Hypothalamus (tissue), 51 donors: Measurements from ENCODE around the gene ATF7.
"Not testable (repeated sequence)": the region's sequence is repeated elsewhere in the genome, so short reads cannot be mapped to it uniquely, and the experiment has no call there.

Experiments
- DNase-seq, 51 donors: peaks; one replicate each; lab custom pipeline; 2025; lab: John Stamatoyannopoulos, UW

ATF7 gene

DNA sequence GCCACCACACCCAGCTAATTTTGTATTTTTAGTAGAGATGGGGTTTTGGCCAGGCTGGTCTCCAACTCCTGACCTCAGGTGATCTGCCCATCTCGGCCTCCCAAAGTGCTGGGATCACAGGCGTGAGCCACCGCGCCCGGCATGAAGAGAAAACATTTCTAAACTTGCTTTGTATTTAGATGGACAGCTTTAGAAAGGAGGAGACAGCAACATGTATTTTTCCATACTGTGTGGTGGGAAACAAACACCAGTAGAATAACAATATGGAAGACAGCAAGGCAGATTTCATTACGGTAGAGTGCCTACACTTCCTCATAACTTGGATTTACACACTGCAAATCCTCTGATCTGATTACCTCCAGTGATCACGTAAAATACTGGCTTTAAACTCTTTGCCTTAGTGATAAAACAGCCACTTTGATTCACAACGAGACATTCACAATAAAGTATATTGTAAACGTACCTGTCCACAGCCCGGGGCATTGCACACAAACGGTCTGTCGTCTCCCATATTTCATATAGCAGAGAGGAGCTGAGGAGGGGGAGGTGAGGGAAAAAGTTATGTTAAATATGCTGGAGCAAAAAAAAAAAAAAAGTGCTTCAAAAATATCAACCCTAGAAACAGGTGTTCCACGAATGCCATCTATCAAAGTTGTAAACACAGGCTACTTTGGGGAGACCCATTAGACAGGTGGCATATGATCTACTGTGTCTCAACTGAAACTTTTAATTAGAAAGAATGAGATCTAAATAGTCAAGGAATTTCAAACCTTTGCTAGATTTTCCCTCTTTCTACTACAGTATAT, 25.5 kb downstream of the ATF7 start:
- DNase-seq = no peak

GRCh38 chr12:53599579-53599978, 26.6 kb downstream of the ATF7 start:
- no peak for DNase-seq

- DNase-seq = not testable (repeated sequence)
These were observed 27.2 kb downstream of the ATF7 start for GRCh38 chr12:53598971-53599370.

DNA sequence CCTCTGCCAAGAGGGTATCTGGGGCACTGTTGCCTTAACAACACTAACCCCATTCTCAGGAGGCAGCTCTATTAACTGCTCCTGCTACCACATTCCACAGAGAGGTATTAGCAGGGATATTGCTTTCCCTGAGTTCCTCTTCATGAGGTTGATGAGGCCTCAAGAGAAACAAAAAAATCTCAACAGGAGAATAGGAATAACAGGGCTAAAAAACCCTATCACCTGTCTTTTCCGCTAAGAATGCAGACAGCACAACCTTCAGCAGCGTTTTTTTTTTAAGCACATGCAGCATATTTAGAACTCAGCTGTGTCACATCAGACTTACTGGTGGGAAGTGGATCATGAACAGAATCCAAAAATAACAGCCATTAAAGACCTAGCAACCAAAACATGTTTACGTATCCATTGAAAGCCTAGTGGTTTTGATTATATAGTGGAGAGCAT, 29.2 kb downstream of the ATF7 start:
- no peak for DNase-seq

DNA sequence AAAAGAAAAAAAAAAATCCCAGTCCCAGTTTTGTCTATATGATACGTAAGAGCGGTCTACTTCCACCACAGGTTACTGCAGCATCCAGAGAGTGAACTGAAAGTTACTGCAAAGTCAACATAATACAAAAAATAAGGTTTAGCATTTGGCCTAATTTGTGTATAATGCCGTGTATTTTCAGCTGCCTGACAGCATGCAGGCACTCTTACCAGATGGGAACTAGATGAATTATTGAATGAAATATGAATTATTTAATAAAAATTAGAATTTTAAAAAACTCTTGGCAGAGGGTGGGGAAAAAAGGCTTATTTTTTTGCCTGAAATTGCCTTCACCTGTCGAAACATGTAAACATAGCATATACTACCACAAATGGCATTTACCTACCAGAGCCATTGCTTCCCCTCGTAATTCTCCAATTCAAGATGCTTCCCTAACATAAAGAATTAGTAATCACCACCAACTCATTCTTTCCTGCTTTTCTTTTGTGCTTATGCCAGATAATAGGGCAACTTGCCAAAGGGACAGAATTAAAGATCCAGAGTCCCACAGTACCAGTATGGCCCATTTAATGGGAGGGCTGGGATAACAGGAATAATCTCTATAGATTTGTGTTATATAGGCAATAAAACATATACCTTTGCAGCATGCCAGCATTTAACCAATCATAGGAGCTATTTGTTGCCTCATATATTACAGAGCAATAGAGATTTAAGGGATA, 31.1 kb downstream of the ATF7 start:
- no peak for DNase-seq

GRCh38 chr12:53593707-53594106, 32.5 kb downstream of the ATF7 start:
- peak in 2 of 51 donors; percentile 9 for DNase-seq

GRCh38 chr12:53593031-53593430, 33.2 kb downstream of the ATF7 start:
- no peak for DNase-seq

- DNase-seq = no peak
These were observed 33.8 kb downstream of the ATF7 start for GRCh38 chr12:53592426-53592825.

DNA sequence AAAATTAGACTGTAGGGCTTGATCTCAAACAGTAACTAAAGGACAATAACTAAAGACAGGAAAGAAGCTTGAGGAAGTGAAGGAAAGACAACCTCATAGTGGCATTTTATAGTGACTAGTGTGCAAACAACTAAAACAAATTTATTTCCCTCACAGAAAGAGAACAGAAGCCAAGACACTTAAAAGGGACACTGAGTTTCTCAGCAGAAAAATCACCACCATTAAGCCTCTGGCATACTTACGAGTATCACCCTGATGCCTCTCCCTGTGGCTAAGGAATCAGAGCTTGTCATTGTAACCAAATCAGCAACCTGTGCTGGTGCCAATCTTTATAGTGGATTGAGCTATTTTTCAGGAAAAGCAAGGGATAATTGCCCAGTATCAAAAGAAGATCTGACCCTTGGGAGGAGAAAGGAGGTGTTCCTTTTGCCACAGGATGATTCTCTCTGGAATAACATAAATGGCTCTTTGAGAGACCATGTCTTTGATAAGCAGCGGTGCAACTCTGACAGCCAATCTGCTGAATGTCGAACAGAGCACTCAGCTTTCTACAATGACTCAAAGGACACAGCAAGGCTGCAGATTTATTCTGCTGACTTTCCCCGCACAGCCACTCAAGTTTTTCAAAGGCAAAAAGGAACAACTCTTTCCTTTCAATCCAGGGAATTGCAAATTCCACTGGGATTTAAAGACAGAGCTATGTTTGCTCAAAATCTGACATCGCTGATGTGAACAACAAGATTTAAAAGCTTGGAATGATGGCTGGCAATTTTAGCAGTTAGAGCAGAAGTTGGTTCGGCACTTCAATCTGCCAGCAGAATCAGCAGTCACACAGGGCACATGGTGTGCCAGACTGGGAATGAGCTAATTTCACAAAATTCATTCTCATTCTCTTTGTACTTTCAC, 34.6 kb downstream of the ATF7 start:
- peak in 26 of 51 donors; percentile 5 to 88 (median 25) for DNase-seq

GRCh38 chr12:53590652-53591051, 35.5 kb downstream of the ATF7 start:
- DNase-seq = no peak

DNA sequence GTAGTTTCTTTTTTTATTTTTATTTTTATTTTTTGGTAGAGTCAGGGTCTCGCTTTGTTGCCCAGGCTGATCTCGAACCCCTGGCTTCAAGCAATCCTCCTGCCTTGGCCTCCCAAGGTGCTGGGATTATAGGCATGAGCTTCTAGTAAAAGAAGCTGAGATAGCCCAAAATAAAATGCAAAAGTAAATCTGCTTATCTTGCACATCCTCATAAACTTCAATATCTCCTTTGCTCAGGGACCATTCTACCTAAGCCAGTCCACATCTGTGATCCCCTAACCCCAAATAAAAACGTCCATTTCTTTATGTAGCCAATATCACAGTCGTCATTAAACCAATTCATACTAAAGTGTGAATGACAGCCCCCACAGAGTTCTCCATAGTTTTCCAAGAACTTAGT, 36.3 kb downstream of the ATF7 start:
- DNase-seq = no peak

DNA sequence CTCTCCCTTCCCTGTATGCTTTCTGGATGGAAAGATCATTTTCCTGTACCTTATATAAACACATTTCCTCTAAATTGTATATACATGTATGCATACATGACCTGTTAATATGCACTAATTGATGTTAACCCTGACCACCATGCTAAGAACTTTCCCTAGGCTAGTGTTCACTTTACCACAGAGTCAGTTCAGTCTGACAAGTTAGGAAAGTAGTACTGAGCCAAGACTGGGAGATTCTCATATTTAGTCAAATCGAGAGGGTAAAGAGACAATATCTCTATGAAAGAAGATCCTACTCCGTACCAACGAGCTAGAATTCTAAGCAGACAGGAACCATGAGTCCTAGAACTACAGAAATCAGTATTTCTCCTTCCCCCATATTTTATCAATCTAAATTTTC, 36.8 kb downstream of the ATF7 start:
- no peak for DNase-seq

GRCh38 chr12:53588123-53588522, 38.1 kb downstream of the ATF7 start:
- DNase-seq = no peak

DNA sequence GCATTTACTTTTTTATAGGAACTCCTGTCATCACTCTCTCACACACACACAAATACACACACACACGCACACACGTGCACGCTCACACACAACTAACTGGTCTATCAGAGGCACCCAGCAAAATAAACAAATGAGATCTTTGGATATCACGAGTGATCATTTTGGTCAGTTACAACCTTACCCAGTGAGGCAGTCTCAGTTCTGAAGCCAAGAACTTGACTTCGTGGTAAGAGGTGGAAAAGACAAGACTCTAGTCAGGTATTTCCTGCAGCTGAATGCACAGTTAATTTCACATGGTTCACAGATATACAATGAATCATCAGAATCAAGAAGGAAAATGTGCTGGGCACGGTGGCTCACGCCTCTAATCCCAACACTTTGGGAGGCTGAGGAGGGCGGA, 39.4 kb downstream of the ATF7 start:
- DNase-seq = no peak

DNA sequence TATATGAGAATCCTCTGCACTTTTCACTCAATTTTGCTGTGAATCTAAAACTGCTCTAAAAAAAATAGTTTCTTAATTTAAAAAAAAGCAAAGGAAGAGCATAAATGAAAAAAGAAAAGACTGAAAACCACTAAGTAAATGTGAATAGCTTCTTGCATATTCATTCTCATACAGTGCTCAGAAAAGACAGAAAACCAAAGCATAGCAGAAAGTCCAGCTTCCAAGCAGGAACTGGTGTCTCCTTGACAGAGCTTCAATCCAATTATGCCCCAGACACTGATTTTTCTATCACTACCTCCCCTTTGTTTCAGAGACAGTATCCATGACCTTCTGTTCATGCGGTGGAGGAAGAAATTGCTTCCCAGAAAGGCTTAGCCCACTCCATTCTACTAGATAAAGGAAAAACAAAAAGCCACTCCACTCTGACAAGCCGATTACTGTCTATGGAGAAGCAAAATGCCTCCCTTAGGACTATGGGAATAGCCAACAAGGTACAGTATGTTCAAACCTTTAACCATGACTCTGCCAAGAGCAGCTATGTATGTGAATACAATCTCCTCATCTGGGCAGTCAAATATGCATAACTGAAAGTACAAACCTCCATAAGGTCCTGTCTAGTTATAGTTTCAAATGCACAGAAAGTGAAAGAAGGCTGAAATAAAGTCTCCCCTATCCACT, 40.6 kb downstream of the ATF7 start:
- DNase-seq = no peak

- no peak for DNase-seq
These were observed 46.6 kb downstream of the ATF7 start for GRCh38 chr12:53579545-53579955.

- no peak for DNase-seq
These were observed 47.4 kb downstream of the ATF7 start for GRCh38 chr12:53578783-53579182.

DNA sequence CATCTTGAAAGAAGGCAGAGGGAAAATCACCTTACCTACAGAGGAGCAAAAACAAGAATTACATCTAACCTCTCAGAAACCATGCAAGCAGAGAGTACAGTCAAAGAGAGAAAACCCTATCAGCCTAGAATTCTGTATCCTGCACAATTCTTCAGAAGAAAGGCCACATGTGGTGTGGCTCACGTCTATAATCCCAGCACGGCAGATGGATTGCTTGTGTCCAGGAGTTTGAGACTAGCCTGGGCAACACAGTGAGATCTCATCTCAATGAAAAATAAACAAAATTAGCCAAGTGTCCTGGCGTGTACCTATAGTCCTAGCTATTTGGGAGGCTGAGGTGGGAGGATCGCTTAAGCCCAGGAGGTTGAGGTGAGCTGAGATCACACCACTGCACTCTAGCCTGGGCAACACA, 48.2 kb downstream of the ATF7 start:
- DNase-seq = no peak

DNA sequence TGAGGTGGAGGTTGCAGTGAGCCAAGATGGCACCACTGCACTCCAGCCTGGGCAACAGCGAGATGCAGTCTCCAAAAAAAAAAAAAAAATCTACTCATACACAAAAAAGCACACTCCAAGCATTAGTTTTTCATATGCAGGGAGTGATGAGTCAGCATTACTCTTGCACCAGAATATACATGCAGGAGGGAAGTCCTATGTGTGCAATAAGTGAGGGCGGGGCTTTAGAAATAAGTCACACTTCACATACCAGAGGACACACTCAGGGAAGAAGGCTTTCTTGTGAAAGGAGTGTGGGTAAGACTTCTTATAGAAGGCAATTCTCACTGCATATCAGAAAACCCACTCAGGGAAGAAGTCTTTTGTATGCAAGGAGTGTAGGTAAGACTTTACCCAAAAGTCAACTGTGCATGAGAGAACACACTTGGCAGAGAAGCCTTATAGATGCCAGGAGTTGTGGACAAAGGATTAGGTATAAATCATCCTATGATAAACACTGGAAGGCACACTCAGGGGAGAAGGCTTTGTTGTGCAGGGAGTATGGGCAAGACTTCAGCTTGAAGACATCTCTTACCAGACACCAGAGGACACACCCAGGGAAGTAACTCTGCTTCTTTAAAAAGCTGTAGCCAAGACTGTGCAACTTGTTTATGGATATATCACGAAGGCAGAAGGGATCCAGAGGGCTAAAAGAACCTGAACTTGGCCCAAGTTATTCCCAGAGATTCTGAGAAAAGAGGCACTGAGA, 50.5 kb downstream of the ATF7 start:
- DNase-seq = no peak
